Measurements from ENCODE around the gene UBALD2. TPM values are rescaled to one million over a fixed set of nuclear protein-coding genes. Genes with fewer than 3 reads are reported as not detected.

The UBALD2 gene
- total and polyA plus RNA-seq, 2 of the 13 experiments (the other 11 are each of a cell fraction or from before 2014, with no cell fraction given): 3.3 to 89.7 TPM

GRCh38 chr17:76239538-76240274 is 25.4 kb upstream of the UBALD2 start (continued):
- TF ChIP-seq RERE (CRISPR knock-in tag; IDR thresholded peaks at IDR 0.05; ENCODE audit: low read depth) (no peak), CAMTA2 (CRISPR knock-in tag; IDR thresholded peaks at IDR 0.05; ENCODE audit: borderline replicate concordance) (0 out of 2 replicates have a peak, but pooled peaks have one; percentile 59), PAF1 (CRISPR knock-in tag; IDR thresholded peaks at IDR 0.05) (no peak), ZNF225 (CRISPR knock-in tag; IDR thresholded peaks at IDR 0.05) (peak; percentile 74; the same call in 1 of the 2 replicates), ZNF563 (CRISPR knock-in tag; IDR thresholded peaks at IDR 0.05) (no peak; the same call in 1 of the 2 replicates), ZNF333 (CRISPR knock-in tag; IDR thresholded peaks at IDR 0.05; ENCODE audit: borderline replicate concordance) (peak; percentile 55; the same call in 1 of the 2 replicates), MTF1 (CRISPR knock-in tag; IDR thresholded peaks at IDR 0.05) (0 out of 2 replicates have a peak, but pooled peaks have one; percentile 6), ZNF274 (CRISPR knock-in tag; IDR thresholded peaks at IDR 0.05) (peak; percentile 28; the same call in 1 of the 2 replicates), NR2F6 (IDR thresholded peaks at IDR 0.05) (no peak), NR2F6 (CRISPR knock-in tag; IDR thresholded peaks at IDR 0.05) (no peak), GATAD1 (CRISPR knock-in tag; IDR thresholded peaks at IDR 0.05) (no peak), MIXL1 (CRISPR knock-in tag; IDR thresholded peaks at IDR 0.05) (no peak), PAX8 (CRISPR knock-in tag; IDR thresholded peaks at IDR 0.05; ENCODE audit: borderline replicate concordance) (no peak), ETS1 (CRISPR knock-in tag; IDR thresholded peaks at IDR 0.05) (no peak), NR0B2 (CRISPR knock-in tag; IDR thresholded peaks at IDR 0.05) (peak; percentile 56; the same call in 1 of the 2 replicates), ARID4A (CRISPR knock-in tag; IDR thresholded peaks at IDR 0.05; ENCODE audit: borderline replicate concordance) (no peak), IRF1 (CRISPR knock-in tag; IDR thresholded peaks at IDR 0.05; ENCODE audit: low read depth) (no peak)

Data from HepG2 (cell line).